Duodenal mucosa (tissue), 2 donors: Measurements from ENCODE around the gene HBZ.
"Not testable (repeated sequence)": the region's sequence is repeated elsewhere in the genome, so short reads cannot be mapped to it uniquely, and the experiment has no call there.

Experiments
- H3K27ac ChIP-seq: one replicate; pipeline ENCODE4 v1.7.0; 2013; ENCODE audit warnings: low read depth, low read length
- H3K27me3 ChIP-seq, 2 donors: one replicate each; pipeline ENCODE4 v1.7.0; 2013; ENCODE audit warnings: low read length in 2 of 2, control low read depth in 1 of 2; ENCODE audit not compliant: insufficient read depth in 2 of 2, control insufficient read depth in 1 of 2
- H3K36me3 ChIP-seq, 2 donors: one replicate each; pipeline ENCODE4 v1.7.0; 2013; ENCODE audit warnings: low read length in 2 of 2, control low read depth in 1 of 2; ENCODE audit not compliant: insufficient read depth in 2 of 2, control insufficient read depth in 1 of 2
- H3K4me1 ChIP-seq, 2 donors: one replicate each; pipeline ENCODE4 v1.7.0; 2013; ENCODE audit warnings: low read length in 2 of 2, control low read depth in 1 of 2; ENCODE audit not compliant: insufficient read depth in 2 of 2, control insufficient read depth in 1 of 2
- H3K4me3 ChIP-seq, 2 donors: one replicate each; pipeline ENCODE4 v1.7.0; 2013; ENCODE audit warnings: low read length in 2 of 2, low read depth in 1 of 2
- H3K9ac ChIP-seq, 2 donors: one replicate each; pipeline ENCODE4 v1.7.0; 2013; ENCODE audit warnings: low read length in 2 of 2, low read depth in 1 of 2
- H3K9me3 ChIP-seq, 2 donors: one replicate each; pipeline ENCODE4 v1.7.0; 2013; ENCODE audit warnings: low read length in 2 of 2, control low read depth in 1 of 2; ENCODE audit not compliant: control insufficient read depth in 1 of 2

The HBZ gene

GRCh38 chr16:164134-164823, 11.8 kb downstream of the HBZ start:
- not testable (repeated sequence) for H3K27ac ChIP-seq, H3K9ac ChIP-seq, H3K4me3 ChIP-seq, H3K36me3 ChIP-seq, H3K9me3 ChIP-seq
- Histone ChIP-seq H3K4me1 (peaks cover 5 to 13% of the 10 kb centered on the region in 2 donors), H3K27me3 (peaks cover 42 to 48% of the 10 kb centered on the region in 2 donors)

DNA sequence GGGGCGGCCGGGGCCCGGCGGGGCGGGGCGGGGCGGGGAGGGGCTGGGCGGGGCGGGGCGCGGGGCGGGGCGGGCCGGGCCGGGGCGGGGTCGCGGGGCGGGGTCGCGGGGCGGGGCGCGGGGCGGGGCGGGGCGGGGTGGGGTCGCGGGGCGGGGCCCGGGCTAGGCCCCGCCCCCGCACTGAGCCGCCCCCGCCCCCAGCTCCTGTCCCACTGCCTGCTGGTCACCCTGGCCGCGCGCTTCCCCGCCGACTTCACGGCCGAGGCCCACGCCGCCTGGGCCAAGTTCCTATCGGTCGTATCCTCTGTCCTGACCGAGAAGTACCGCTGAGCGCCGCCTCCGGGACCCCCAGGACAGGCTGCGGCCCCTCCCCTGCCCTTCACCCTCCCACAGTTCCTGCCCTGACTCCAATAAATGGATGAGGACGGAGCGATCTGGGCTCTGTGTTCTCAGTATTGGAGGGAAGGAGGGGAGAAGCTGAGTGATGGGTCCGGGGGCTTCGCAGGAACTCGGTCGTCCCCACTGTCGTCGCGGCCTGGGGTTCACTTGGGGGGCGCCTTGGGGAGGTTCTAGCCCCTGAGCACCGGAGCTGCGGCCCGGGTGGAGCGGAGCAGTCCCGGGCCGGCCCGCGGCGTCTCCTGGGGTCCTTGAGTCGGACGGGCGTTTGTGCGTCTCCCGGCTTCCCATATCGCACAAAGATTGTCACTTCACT, 12.5 kb downstream of the HBZ start:
- peaks cover 43 to 47% of the 10 kb centered on the region in 2 donors for H3K27me3 ChIP-seq
- H3K27ac ChIP-seq: no peak overlapping the region
- H3K36me3 ChIP-seq: no peaks in the 10 kb centered on the region
- H3K4me3 ChIP-seq: no peak overlapping the region
- no peak overlapping the region for H3K9ac ChIP-seq
- H3K9me3 ChIP-seq: no peaks in the 10 kb centered on the region
- H3K4me1 ChIP-seq: peaks cover 5 to 13% of the 10 kb centered on the region in 2 donors

GRCh38 chr16:165539-166374, 13.3 kb downstream of the HBZ start, which contains the start of gene HBM:
Gene HBM (plus strand): TSS chr16:165978. CDS start chr16:165998, 20 bp downstream.
- H3K27ac ChIP-seq: no peak within 1 kb of the TSS
- peaks cover 43 to 47% of the 10 kb centered on the region in 2 donors for H3K27me3 ChIP-seq
- H3K9me3 ChIP-seq: no peaks in the 10 kb centered on the region
- H3K9ac ChIP-seq: no peak within 1 kb of the TSS
- H3K4me3 ChIP-seq: no peak within 1 kb of the TSS
- H3K4me1 ChIP-seq: peaks cover 5 to 13% of the 10 kb centered on the region in 2 donors
- H3K36me3 ChIP-seq: no peaks in the 10 kb centered on the region

DNA sequence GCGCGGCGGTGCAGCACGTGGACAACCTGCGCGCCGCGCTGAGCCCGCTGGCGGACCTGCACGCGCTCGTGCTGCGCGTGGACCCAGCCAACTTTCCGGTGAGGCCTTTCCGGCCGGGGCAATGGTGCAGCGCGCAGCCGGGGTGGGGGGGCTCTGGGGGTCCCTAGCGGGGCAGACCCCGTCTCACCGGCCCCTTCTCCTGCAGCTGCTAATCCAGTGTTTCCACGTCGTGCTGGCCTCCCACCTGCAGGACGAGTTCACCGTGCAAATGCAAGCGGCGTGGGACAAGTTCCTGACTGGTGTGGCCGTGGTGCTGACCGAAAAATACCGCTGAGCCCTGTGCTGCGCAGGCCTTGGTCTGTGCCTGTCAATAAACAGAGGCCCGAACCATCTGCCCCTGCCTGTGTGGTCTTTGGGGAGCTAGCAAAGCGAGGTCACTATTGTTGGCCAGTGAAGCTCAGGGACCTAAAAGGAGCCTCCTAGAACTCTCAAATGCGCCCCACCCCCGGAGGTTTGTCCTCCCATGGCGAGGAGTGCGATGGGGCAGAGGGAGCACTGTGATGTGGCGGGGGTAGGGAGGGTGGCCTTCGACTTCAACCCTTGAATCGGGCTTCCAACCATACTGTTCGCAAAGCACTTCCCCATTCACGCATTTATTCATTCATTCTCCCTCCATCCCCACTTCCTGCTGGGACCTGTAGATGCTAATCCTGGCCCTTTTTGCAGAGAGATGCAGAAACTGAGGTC, 14.1 kb downstream of the HBZ start:
- Histone ChIP-seq H3K4me1 (peaks cover 5 to 13% of the 10 kb centered on the region in 2 donors), H3K9ac (no peak overlapping the region), H3K27me3 (peaks cover 41 to 48% of the 10 kb centered on the region in 2 donors), H3K27ac (no peak overlapping the region), H3K4me3 (no peak overlapping the region), H3K9me3 (no peaks in the 10 kb centered on the region), H3K36me3 (no peaks in the 10 kb centered on the region)

- peaks cover 5 to 13% of the 10 kb centered on the region in 2 donors for H3K4me1 ChIP-seq
- H3K27me3 ChIP-seq: peaks cover 41 to 48% of the 10 kb centered on the region in 2 donors
- H3K9ac ChIP-seq: no peak overlapping the region
- no peak overlapping the region for H3K27ac ChIP-seq
- H3K9me3 ChIP-seq: no peaks in the 10 kb centered on the region
- no peaks in the 10 kb centered on the region for H3K36me3 ChIP-seq
- no peak overlapping the region for H3K4me3 ChIP-seq
These were observed 14.8 kb downstream of the HBZ start for GRCh38 chr16:167122-167690.

DNA sequence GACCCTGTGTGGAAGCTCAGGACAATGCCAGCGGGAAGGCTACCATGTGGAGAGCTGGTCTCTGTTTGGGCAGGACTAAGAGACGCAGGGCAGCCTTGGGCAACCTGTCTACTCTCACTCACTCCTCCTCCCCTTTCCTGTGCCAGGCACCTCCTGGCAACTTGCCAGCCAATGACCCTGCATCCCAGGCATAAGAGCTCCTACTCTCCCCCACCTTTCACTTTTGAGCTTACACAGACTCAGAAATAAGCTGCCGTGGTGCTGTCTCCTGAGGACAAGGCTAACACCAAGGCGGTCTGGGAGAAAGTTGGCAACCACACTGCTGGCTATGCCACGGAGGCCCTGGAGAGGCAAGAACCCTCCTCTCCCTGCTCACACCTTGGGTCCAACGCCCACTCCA, 16.0 kb downstream of the HBZ start:
- Histone ChIP-seq H3K27me3 (peaks cover 42 to 48% of the 10 kb centered on the region in 2 donors), H3K9me3 (no peaks in the 10 kb centered on the region), H3K27ac (no peak overlapping the region), H3K4me1 (peaks cover 5 to 13% of the 10 kb centered on the region in 2 donors), H3K9ac (no peak overlapping the region), H3K4me3 (no peak overlapping the region), H3K36me3 (no peaks in the 10 kb centered on the region)

DNA sequence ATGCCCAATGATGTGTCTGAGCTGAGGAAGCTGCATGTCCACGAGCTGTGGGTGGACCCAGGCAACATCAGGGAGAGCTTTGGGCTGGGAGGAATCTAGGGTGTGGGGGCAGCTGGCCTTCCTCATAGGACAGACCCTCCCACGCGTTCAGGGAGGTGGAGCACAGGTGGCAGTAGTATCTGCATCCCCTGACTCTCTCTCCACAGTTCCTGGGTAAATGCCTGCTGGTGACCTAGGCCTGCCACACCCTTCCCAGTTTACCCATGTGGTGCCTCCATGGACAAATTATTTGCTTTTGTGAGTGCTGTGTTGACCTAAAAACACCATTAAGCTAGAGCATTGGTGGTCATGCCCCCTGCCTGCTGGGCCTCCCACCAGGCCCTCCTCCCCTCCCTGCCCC, 16.6 kb downstream of the HBZ start:
- Histone ChIP-seq H3K27ac (no peak overlapping the region), H3K9me3 (no peaks in the 10 kb centered on the region), H3K9ac (no peak overlapping the region), H3K27me3 (peaks cover 45 to 48% of the 10 kb centered on the region in 2 donors), H3K4me3 (no peak overlapping the region), H3K4me1 (peaks cover 5 to 13% of the 10 kb centered on the region in 2 donors), H3K36me3 (no peaks in the 10 kb centered on the region)

- H3K4me1 ChIP-seq: peaks cover 5 to 11% of the 10 kb centered on the region in 2 donors
- H3K36me3 ChIP-seq, H3K9me3 ChIP-seq, H3K4me3 ChIP-seq, H3K9ac ChIP-seq, H3K27ac ChIP-seq: not testable (repeated sequence)
- peaks cover 46 to 50% of the 10 kb centered on the region in 2 donors for H3K27me3 ChIP-seq
These were observed 17.7 kb downstream of the HBZ start for GRCh38 chr16:170088-170507.

- H3K27me3 ChIP-seq: peaks cover 46 to 49% of the 10 kb centered on the region in 2 donors
- no peaks in the 10 kb centered on the region for H3K9me3 ChIP-seq
These were observed 18.3 kb downstream of the HBZ start for GRCh38 chr16:170788-171187.

More at GRCh38 chr16:170788-171187, 18.3 kb downstream of the HBZ start:
- H3K9ac ChIP-seq: no peak overlapping the region
- no peak overlapping the region for H3K4me3 ChIP-seq
- H3K27ac ChIP-seq: no peak overlapping the region
- H3K4me1 ChIP-seq: peaks cover 5% of the 10 kb centered on the region in 2 donors
- H3K36me3 ChIP-seq: no peaks in the 10 kb centered on the region
